Right lobe of liver (tissue), 6 donors: ENCODE measurements around the gene TTC38. TPM values are rescaled to one million over a fixed set of nuclear protein-coding genes. Genes with fewer than 3 reads are reported as not detected.
A peak's percentile ranks its signal among the peaks of the same experiment; 100 is the strongest.

ENCODE experiments used
- ATAC-seq, 4 donors: fragments of 200-7000 bp; cut with Tn5 transposase; one replicate each; pipeline ENCODE4 v1.9.1; 2020; ENCODE audit warnings: mild to moderate bottlenecking in 4 of 4, moderate library complexity in 4 of 4
- DNase-seq, 3 donors: peaks; one replicate each; pipeline ENCODE4 v3.0.0-alpha.2; 2020
- H3K27ac ChIP-seq, 3 donors: fragments of 200-600 bp; one replicate each; pipeline ENCODE4 v1.8.0; 2022
- H3K27me3 ChIP-seq, 2 donors: fragments of 200-600 bp; one replicate each; pipeline ENCODE4 v1.8.0; 2022
- H3K36me3 ChIP-seq, 4 donors: fragments of 200-600 bp; sonication (generic) in 1 of 4; one replicate each; pipeline versions ENCODE4 v1.5.1 to v1.8.0; 2017 to 2022; ENCODE audit warnings: control low read depth in 1 of 4
- H3K4me1 ChIP-seq, 4 donors: fragments of 200-600 bp; sonication (generic) in 1 of 4; one replicate each; pipeline versions ENCODE4 v1.5.1 to v1.8.0; 2017 to 2022; ENCODE audit warnings: control low read depth in 1 of 4
- H3K4me3 ChIP-seq, 3 donors: fragments of 200-600 bp; one replicate each; pipeline ENCODE4 v1.8.0; 2022
- H3K9me3 ChIP-seq, 4 donors: fragments of 200-600 bp; sonication (generic) in 1 of 4; one replicate each; pipeline versions ENCODE4 v1.5.1 to v1.8.0; 2017 to 2022; ENCODE audit warnings: control low read depth in 1 of 4
- POLR2A ChIP-seq: fragments of 450-650 bp; IDR thresholded peaks from one replicate; pipeline ENCODE4 v1.6.1; 2017; ENCODE audit warnings: antibody characterized with exemption, mild to moderate bottlenecking
- WGBS: methylation state at CpG from one replicate; pipeline ENCODE4 v1.1.6; 2018; ENCODE audit warnings: low coverage, low lambda C conversion rate; ENCODE audit not compliant: insufficient coverage; ENCODE audit errors: missing lambda C conversion rate; 5-methylcytosine and 5-hydroxymethylcytosine counted together
- intact Hi-C, 2 donors: fragments of 100-400 bp; cut with DNase I; formaldehyde crosslinking; loops; one replicate each; pipeline versions ENCODE4 v1.11.2 to v1.14.1; 2022
- total RNA-seq, 6 experiments: library from RNA; depleted of rRNA in 2 of 6; stranded (reverse); fragments of >200 nt in 2 of 6; fragmentation: NEBNext Ultra II Directional in 3 of 6; extraction: Animal tissue kit (Norgen Biotek cat#: 25700) in 3 of 6; gene quantifications; one replicate each; pipeline versions ENCODE4 v1.1.0 to v1.2.4, GENCODE V29; 2016 to 2023
- TF ChIP-seq, protein P1 (sequence below), 4 donors: fragments of 200-600 bp in 3 of 4; fragments of 450-650 bp in 1 of 4; IDR thresholded peaks; one replicate each; pipeline versions ENCODE4 v1.5.1 to v1.8.0; 2016 to 2022; ENCODE audit warnings: antibody characterized with exemption in 4 of 4, mild to moderate bottlenecking in 2 of 4
- donor health status: DM: no; HTN: yes; CAD: no.
- donor health status: DM: no; HTN: no; CAD: no.
- donor health status: DM: no; HTN: no; CAD: no.
- donor health status: DM: no; HTN: yes; CAD: no.
- donor health status: DM: no; HTN: yes; CAD: no.

The TTC38 gene
- total RNA-seq, 6 experiments from 2014 or later: 91.1 to 278 (median 195) TPM

DNA sequence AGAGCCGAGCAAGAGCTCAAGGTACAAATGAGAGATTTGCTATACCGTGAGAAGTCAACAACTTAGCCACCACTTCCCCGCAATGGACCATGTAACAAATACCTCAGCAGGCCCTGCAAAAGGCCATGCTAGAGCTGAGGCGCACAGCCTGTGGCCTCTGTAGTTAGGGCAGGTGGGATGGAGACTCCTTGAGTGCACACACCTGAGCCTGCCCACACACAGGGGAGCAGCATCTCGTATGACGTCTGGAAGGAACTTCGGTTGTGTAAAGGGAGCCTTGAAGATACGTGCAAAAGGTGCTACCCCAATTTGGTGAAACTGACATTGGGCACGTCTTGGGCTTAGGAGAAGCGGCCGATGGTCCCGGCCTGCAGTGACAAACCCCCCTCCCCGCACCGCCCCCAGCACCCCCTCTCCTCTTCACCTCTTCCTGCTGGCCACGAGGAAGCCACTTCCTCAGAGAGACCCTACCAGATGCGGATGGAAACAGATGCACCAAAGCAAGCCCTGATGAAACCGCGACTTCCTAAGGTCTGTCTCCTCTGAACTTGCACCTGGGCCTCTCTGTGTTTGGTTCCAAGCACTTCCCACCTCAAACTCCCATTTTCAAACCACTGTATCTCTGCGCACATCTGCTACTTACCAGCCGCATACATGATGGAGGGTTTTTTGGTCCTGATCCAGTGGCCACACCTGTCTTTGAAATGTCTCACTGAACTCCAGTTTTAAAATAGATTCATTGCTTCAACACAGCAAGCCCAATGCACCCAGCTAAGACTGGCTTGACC, 28.4 kb upstream of the TTC38 start:
- H3K9me3 ChIP-seq: no peaks in the 10 kb centered on the region

DNA sequence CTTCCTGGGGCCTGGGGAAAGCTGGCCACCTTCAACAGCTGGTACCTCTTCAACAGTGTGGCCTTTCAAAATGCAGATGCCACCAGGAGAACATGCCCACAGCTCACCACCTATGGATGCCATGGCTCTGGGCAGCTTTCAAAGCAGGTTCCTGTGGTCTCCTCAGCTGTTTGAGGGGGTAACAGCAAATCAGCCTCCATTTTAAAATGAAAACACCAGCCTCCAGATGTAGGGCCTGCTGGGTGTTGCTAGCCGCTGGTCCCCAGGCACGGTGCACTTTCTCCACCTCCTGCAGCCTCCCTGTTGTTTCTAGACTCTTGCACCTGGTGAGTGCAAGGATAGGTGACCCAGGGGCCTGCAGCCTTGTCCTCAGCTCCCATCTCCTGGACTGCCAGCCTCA, 27.7 kb upstream of the TTC38 start:
- Histone ChIP-seq H3K4me1 (peaks cover 0 to 29% (median 5%) of the 10 kb centered on the region in 4 donors), H3K4me3 (no peak overlapping the region), H3K27me3 (no peaks in the 10 kb centered on the region), H3K36me3 (peaks cover 0 to 42% (median 23%) of the 10 kb centered on the region in 4 donors), H3K9me3 (no peaks in the 10 kb centered on the region), H3K27ac (peak overlapping the region in 1 of 3 donors; percentile 70)
- no CpG with 5 or more reads among the region's 2 CpGs for WGBS
- TF ChIP-seq POLR2A: no peak
- TF ChIP-seq, protein P1, sequence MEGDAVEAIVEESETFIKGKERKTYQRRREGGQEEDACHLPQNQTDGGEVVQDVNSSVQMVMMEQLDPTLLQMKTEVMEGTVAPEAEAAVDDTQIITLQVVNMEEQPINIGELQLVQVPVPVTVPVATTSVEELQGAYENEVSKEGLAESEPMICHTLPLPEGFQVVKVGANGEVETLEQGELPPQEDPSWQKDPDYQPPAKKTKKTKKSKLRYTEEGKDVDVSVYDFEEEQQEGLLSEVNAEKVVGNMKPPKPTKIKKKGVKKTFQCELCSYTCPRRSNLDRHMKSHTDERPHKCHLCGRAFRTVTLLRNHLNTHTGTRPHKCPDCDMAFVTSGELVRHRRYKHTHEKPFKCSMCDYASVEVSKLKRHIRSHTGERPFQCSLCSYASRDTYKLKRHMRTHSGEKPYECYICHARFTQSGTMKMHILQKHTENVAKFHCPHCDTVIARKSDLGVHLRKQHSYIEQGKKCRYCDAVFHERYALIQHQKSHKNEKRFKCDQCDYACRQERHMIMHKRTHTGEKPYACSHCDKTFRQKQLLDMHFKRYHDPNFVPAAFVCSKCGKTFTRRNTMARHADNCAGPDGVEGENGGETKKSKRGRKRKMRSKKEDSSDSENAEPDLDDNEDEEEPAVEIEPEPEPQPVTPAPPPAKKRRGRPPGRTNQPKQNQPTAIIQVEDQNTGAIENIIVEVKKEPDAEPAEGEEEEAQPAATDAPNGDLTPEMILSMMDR (IDR thresholded peaks at IDR 0.05): no peak
- DNase-seq (no peak), ATAC-seq (peak in 3 of 4 donors; percentile 8 to 23 (median 16))
- intact Hi-C loops: no loop called here

More for the DNA sequence above, 28.4 kb upstream of the TTC38 start:
- TF ChIP-seq, protein P1 (IDR thresholded peaks at IDR 0.05): no peak
- no peak for TF ChIP-seq POLR2A
- peaks cover 0 to 26% (median 5%) of the 10 kb centered on the region in 4 donors for H3K4me1 ChIP-seq
- 83% methylated on average over 9 of the region's 20 CpGs for WGBS
- ATAC-seq (peak in 1 of 4 donors; percentile 12), DNase-seq (no peak)
- peak overlapping the region in 1 of 3 donors; percentile 70 for H3K27ac ChIP-seq
- H3K4me3 ChIP-seq: no peak overlapping the region
- intact Hi-C loops: loop anchor here in 1 of 2 donors (10.0 kb wide), 1 partner anchor 45 kb away; no protein-coding TSS in a partner anchor
- H3K36me3 ChIP-seq: peaks cover 0 to 48% (median 25%) of the 10 kb centered on the region in 4 donors
- no peaks in the 10 kb centered on the region for H3K27me3 ChIP-seq

DNA sequence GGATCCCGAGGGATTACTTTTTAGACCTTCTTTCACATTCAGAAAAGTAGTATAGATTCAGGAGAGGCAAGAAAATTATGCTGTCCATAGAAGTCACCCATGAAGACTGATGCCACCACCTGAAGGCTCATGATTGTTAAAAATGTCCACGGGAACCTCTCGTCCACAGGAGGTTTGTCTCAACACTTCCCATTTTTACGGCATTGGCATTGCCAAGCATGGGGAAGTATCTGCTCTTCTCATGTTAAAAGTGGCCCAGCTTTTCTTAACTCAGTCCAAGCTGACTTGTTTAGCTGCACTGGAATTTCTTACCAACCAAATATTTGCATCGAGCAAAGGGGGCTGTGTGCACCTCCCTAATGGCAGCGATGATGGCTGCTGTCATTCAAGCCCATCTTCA, 27.3 kb upstream of the TTC38 start:
- no peaks in the 10 kb centered on the region for H3K9me3 ChIP-seq
- whole genome bisulfite sequencing: 67% methylated on average over 6 of the region's 6 CpGs
- no peaks in the 10 kb centered on the region for H3K27me3 ChIP-seq
- ATAC-seq (peak in 2 of 4 donors; percentile 1 to 11), DNase-seq (no peak)
- H3K4me1 ChIP-seq: peaks cover 0 to 33% (median 5%) of the 10 kb centered on the region in 4 donors
- TF ChIP-seq, protein P1 (IDR thresholded peaks at IDR 0.05): no peak
- no peak for TF ChIP-seq POLR2A
- H3K4me3 ChIP-seq: no peak overlapping the region
- peak overlapping the region in 1 of 3 donors; percentile 70 for H3K27ac ChIP-seq
- H3K36me3 ChIP-seq: peaks cover 0 to 38% (median 21%) of the 10 kb centered on the region in 4 donors
- intact Hi-C loops: no loop called here

DNA sequence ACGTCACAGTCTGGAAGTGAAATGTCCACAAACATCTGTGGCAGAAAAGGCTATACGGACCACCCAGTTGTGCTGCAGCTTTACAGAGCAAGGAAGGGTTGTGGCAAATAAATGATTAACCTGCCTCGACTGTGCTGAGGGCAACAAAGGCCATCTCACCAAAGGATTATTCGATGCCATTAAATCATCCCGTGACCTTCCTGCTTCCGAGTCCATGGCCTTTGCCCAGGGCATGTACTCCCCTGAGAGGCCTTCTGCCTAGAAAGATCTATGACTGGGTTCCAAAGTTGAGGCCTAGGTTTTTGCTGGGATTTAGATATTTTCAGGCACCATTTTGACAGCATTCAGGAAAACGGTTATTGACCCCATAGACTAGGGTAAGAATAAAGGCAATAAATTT, 26.9 kb upstream of the TTC38 start:
- ATAC-seq: peak; percentile 54 to 77 (median 76)
- DNase-seq: peak in 2 of 3 donors; percentile 72 to 81
- Histone ChIP-seq H3K27me3 (no peaks in the 10 kb centered on the region), H3K9me3 (no peaks in the 10 kb centered on the region), H3K27ac (peak overlapping the region in 1 of 3 donors; percentile 70), H3K36me3 (peaks cover 0 to 34% (median 19%) of the 10 kb centered on the region in 4 donors), H3K4me1 (peaks cover 0 to 37% (median 5%) of the 10 kb centered on the region in 4 donors), H3K4me3 (no peak overlapping the region)
- TF ChIP-seq, protein P1 (IDR thresholded peaks at IDR 0.05): no peak
- TF ChIP-seq POLR2A: no peak
- intact Hi-C loops: no loop called here
- WGBS: 29% methylated on average over 7 of the region's 7 CpGs
